Activated CD8-positive, alpha-beta T cell treated with anti-CD3 and anti-CD28 coated beads, Interleukin-2, amount 10 ng/mL, durations not matched to agents 7 days and 5 days (primary cell): ENCODE results near the gene APOH. TPM values are rescaled to one million over a fixed set of nuclear protein-coding genes. Genes with fewer than 3 reads are reported as not detected.

Source experiments
- total RNA-seq, 2 experiments: library from RNA; stranded (reverse); gene quantifications; one replicate each; pipeline ENCODE4 v1.2.3, GENCODE V29; 2021

The APOH gene
- total RNA-seq, 2 experiments from 2014 or later, result not detected

Other genes with a start within 250 kb of the APOH start
- gene CEP112, start 37.3 kb downstream of the APOH start, total RNA-seq, result 1 to 10 TPM; 2.3 to 2.7 TPM
- 10 to 100 TPM; 74.1 to 76.9 TPM for gene PRKCA, start 73.2 kb upstream of the APOH start, total RNA-seq